ENCODE measurements around the gene MRS2.

DNA sequence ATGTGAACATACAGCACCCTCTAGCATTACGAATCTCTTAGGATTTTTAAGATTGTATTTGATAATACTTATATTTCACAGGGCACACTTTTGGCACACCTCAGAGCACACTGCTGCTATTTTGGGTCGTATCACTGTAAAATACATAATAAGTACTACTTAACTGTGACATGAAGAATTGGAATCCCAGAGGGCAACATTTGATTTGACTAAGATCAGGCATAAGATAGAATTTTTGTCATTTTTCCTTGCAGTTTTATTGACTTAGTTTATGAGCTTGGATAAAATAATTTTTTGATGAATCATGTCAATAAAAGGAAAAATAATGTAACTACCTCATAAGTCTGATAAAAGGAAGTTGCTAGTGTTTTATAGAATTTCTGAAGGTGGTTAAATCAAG lies 22.4 kb downstream of the MRS2 start:
- TF ChIP-seq, protein P1, sequence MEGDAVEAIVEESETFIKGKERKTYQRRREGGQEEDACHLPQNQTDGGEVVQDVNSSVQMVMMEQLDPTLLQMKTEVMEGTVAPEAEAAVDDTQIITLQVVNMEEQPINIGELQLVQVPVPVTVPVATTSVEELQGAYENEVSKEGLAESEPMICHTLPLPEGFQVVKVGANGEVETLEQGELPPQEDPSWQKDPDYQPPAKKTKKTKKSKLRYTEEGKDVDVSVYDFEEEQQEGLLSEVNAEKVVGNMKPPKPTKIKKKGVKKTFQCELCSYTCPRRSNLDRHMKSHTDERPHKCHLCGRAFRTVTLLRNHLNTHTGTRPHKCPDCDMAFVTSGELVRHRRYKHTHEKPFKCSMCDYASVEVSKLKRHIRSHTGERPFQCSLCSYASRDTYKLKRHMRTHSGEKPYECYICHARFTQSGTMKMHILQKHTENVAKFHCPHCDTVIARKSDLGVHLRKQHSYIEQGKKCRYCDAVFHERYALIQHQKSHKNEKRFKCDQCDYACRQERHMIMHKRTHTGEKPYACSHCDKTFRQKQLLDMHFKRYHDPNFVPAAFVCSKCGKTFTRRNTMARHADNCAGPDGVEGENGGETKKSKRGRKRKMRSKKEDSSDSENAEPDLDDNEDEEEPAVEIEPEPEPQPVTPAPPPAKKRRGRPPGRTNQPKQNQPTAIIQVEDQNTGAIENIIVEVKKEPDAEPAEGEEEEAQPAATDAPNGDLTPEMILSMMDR (IDR thresholded peaks at IDR 0.05), result no peak
- TF ChIP-seq EP300 (IDR thresholded peaks at IDR 0.05) (no peak), POLR2AphosphoS5 (IDR thresholded peaks at IDR 0.05) (no peak), POLR2A (IDR thresholded peaks at IDR 0.05) (no peak)
